GM15510 (cell line): ENCODE measurements around the gene TCF7L2.

Experiments used
- POLR2A ChIP-seq: IDR thresholded peaks from 3 replicates; pipeline ENCODE4 v1.6.1; 2011; ENCODE audit warnings: borderline replicate concordance; ENCODE audit not compliant: insufficient read length; ENCODE audit errors: extremely low read depth

Gene TCF7L2

DNA sequence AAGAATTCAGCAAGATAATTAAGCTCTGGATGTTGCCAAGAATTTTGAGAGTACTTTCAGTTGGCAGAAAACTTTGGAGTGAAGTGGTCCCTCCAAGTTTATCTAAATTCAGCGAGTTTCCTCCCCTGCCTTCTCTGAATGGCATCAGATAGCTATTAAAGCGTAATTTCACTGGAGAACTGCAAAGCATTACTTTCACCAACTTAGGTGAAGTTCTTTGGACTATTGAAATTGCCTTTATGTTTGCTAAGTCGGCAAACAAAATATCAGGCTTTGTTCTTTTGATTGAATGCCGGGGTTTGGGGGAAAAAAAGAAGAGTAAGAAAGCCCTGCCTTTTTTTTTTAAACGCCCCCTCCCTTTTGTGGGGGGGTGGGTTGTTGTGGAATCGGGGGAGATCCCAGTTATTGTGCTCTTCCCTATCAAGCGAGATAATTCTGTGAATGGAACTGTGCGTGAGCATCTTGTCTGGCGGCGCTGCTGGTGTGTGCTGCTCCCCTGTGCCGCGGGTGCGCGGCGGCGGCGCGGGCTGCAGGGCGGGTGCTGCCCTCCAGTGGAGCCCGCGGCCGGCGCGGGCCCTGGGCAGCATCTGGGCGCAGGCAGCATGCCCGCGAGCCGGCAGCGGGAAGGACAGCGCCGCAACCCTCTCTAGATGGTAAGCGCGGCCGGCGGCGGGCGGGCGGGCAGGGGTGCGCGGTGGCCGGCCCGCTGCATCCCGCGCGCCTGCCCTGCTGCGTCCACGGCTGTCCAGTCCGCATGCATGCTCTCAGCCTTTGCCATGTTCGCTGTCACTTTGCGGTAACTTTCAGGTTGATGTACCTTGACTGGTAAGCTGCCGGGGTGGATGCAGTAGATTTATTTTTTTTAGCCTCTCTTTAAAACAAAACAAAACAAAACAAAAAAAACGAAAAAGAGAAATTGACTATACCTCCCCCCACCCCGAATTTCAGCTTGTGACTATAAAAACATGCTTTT, 176.5 kb downstream of the TCF7L2 start:
- TF ChIP-seq POLR2A, result no peak

DNA sequence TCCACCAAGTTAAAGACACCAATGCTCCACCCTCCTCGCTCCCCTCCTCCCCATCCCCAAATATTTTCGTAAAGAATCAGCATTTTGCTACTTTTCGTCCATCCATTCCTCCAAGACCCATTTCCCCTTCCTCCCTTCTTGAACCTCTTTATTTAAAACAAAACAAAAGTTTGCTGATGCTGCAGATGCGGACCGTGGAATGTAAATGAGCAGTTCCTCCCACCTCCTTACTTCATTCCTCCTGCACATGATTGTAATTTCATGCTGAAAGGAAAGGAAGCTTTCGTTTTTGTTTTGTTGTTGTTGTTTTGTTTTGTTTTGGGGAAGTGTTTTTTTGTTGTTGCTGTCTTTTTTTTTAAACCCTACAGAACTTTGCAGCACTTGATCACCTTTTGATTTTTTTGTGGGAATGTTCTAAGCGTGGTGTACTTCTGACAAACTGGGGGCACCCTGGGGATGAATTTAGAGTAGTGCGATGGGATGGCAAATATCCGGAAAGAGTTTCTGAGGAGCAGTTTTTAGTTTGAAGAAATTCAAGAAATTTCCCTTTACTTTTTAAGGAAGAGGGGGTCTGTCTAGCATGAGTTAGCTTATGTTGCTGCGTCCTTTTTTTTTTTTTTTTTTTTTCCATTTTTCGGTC, 177.3 kb downstream of the TCF7L2 start:
- TF ChIP-seq POLR2A, result no peak

DNA sequence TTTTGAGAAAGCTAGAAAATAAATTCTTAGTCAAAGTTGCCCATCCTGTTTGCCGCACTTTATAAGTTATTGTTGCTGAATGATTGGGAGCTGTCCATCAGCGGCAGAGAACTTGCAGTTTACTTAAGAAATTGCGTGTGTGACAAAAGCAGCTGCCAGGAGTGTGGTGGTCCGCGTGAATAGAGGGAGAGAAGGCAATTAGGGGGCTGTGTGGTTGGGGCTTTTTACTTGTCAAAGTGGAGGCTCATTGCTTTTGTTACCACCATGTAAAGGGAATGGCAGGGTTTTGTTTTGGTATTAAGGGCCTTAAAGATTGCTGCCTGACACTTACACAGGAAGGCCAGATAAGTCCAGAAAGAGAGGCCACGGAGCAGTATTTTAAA, 177.8 kb downstream of the TCF7L2 start:
- TF ChIP-seq POLR2A, result no peak

DNA sequence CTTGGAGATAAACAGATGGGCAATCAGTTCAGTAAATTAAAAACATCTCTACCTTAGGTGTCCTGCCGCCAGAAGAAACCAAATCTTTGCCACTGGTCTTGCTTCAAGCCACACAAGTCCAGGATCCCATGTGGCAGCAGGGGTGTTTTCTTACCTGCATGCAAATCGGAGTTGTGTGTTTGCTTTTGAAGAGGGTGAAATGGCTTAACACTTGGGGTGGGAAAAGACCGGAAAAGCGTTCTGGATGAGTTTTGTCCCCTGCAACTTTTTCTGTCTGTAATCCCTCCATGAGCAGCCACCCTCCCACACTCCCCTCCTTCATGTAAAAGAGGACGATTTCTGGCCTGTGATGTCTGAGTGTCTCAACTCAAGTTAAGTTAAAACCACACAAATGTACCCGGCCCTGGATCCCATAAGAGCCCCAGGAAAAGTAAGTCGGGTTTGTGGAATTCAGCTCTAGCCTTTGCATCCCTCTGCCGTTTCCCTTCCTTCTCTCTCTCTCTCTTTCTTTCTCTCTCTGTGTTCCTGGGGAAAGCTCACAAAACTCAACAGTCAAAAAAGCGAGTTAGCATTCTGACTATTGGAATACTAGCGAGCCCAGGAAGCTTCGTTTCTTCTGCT, 178.5 kb downstream of the TCF7L2 start:
- no peak for TF ChIP-seq POLR2A

DNA sequence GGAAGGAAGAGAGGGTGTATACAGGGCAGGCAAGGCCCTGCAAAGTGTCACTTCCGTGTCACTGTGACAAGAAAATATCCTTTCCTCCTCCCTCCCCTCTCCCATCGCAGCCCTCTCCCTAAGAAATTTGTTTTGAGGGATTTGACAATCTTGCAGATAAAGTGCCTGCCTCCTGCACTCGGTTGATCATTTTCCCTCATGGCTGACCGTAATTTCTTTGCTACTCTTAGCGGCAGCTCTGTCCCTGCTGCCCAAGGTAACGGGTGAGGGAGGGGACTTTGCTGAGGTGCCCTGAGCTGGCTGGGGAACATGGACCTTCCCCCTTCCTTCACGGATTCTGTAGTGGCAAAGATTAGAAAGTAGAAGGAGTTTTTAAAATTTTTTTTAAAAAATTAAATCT, 179.1 kb downstream of the TCF7L2 start:
- no peak for TF ChIP-seq POLR2A

DNA sequence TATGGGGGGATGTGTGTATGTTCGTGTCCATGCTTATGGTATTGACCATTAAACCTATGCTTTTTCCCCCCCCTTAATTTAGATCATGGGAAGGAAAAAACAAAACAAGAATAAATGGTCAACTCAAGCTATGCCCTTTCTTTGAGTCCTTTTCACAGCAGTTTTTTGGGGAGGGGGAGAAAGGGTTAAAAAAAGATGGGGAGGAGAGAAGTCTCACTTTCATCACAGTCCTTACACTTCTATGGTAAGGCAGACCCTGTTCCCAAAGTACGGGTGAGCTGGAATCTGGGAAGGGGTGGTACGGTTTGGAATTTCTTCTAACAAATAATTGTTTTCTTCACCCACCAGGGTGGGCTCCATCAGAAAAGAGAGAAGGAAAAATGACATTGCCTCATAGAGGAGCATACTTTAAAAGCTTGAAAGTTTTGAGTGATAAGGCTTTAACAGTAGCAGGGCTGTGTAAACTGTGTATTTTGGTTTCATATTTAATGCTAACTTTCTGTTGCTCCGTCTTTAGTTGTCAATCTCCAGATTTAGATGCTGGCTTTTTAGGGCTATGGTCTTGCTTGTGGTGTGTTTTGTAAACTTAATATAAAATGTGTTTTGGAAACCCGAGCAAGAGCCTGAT, 180.1 kb downstream of the TCF7L2 start:
- no peak for TF ChIP-seq POLR2A

DNA sequence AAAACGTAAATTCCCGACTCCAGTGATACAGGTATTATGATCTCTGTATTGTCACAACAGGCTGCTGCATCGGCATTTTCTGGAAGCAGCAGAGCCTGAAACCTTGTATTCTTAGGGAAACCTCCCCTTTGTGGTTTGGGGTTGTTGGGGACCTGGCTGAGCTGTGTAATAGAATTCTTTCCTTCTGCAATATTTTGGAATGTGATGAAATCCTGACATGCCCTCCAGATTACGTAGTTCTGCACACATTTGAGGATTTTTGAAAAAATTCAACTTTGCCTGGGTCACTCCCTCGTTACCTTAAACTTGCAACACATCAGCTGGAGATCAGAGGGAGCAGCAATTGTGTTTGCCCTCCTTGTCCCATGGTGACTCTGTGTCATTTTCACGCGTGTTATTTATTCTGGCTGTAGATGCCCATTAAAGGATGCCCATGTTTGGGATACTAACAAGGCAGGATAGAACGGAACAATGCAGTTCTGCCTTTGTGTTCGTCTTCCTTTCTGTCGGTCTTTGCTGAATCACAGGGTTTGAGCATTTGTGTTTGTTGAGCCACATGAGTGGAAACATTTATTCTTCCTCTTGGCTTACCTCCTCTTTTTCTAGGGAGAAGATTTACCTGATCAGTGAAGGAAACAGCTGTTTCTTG, 181.7 kb downstream of the TCF7L2 start:
- no peak for TF ChIP-seq POLR2A

DNA sequence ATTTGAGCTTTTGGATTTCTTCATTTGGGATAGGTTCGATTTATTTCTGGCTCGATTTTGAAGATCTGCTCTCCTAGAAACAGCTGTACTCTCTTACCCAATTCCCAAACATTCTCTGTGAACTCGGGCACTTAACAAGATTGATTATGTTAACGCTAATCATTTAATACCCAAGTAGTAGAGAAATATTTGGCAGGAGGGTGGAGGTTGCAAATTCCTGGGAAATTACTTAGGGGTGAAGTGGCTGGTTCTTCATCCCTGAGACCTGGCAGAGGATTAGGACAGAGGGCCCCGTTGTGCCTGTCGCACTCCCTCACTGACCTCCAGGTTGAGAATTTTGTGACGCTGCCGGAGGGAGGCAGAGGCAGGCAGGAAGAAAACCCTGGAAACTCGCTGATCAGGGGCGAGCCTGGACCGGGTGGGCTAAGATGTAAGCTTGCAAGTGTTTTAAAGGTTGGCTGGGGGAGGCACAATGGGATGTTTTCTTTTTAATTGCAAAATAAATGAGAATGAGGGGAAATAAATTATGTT, 182.6 kb downstream of the TCF7L2 start:
- TF ChIP-seq POLR2A, result no peak

DNA sequence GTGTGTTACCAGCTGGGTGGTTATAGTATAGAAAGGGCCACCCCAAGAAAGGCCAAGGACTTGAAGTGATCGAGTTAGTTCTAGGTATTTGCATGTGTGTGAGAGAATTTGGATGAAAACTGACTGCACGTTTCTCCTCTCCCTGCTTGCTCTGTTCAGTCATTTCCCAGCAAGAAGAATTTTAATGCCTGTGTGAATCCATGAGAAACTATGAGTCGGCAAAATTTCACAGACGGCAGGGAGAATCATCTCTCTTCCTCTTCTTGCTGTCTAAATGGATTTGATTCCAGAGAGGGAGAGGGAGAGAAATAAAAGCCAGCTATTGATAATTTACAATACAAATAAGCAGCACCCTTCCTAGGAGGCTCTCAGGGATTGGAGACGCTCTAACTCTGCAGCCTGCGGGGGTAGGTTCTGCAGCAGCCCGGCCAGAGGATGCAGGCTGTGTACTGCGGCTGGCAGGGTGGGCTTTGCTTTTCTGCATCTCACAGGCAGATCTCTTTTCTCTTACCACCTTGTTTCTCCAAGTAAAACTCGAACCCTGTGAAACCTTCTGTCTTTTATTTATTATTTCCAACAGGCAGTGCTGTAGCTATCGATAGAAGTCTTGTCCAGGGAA, 183.6 kb downstream of the TCF7L2 start:
- TF ChIP-seq POLR2A, result no peak

DNA sequence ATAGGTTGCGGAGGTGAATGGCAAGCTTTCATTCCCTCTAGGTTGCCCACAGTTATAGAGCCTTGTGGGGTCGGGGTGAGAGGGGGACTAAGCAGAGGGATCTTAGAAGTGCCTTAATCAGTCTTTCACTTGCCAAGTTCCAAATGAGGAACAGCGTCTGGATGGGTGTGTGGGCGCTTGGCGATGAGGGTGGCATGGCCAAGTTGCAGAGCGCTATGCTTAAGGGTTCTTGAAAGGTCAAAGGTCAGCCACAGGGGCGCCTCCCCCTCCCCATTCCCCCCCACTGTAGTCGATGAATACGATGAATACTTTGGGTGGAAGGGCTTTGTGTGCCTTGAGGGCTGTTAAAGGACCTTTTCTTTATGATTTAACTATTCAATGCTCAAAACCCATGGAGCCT, 185.0 kb downstream of the TCF7L2 start:
- TF ChIP-seq POLR2A, result no peak

DNA sequence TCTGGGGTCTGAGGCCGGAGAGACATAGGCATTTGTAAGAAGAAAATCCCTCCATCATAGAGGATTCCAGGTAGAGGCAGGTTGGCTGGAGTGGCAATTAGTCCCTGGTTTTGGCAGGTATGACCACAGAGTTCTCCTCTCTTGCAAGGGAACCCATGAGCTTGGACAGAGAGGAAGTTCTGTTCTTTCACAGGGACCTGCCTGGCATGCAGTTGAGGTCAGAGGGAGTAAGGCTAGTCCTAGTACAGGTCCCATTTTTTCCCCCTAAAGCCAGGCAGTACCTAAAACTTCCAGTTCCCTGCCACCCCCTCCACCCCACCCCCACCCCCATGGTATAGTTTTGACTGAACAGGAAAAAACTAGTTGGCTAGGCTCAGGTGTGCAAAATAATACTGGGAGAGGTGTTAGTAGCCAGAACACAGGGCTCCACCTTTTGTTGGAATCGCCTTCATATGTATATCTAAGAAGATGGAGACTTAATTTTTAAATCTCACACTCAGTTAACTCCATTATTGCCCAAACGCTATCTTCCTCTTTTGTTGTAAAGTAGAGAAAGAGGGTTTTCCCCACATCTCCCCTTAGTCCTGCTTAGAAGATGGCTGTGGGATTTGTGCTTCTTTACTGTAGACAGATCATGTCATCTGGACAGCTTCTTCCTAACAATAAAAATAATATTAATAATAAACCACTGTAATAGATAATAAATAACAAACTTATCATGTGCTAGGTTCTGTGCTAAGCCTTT, 188.1 kb downstream of the TCF7L2 start:
- TF ChIP-seq POLR2A, result no peak

DNA sequence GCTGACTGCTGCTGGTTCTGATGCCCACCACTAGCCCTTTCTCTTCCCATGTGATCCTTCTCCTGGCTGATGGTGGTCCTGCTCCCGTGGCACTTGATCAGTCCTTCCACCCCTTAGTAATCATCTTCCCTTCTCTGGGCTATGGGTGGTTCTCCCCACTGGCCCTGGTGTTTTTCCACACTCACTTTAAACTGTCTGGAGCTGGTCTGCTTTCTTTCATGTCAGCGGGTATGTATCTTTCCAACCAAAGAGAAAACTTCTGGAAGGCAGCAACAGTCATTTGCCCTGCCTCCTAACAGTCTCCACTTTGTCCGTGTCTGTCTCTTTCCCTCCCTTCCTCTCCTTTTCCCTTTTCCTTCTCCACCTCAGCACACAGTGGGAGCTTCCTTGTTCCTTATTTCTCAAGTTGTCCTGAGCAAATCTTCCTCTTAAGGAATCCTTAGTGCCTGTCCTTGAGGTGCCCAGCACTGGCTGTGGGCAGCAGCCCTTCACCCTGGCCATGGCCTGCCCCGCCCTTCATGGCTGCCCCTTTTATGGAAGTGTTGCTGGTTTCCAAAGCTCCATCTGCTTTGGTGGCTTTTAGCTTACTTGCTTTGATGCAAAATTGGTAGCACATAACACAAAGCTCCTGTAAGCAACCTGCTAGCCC, 189.0 kb downstream of the TCF7L2 start:
- TF ChIP-seq POLR2A, result no peak

DNA sequence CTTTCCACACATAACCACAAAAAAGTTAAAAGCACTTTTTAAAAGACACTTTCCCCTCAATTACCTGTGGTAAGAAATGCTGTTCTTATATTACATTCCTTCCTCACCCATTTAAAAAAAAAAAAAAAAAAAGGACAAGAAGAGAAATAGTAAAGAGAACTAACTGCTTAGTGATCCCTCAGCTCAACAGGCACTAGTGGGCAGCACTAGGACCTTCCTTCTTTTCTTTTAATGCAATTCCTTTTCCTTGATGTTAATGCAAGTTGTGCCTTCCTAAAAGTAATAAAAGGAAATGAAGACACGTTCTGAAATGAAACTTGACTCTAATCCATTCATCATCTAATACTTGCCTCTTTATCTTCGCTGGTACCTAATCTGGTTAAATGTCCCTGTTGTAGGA, 189.7 kb downstream of the TCF7L2 start:
- TF ChIP-seq POLR2A, result no peak
